Activated CD8-positive, alpha-beta T cell treated with anti-CD3 and anti-CD28 coated beads for 36 hours (primary cell): ENCODE results near the gene MED6. TPM values are rescaled to one million over a fixed set of nuclear protein-coding genes. Genes with fewer than 3 reads are reported as not detected.

ENCODE experiments used
- ATAC-seq: fragments of 200-7000 bp; cut with Tn5 transposase; one replicate; pipeline ENCODE4 v1.10.0; 2021; ENCODE audit warnings: mild to moderate bottlenecking, moderate library complexity
- CTCF ChIA-PET: fragments of 350-600 bp; sonication (Branson Sonifier 250); formaldehyde crosslinking; loops from one replicate; lab custom pipeline; 2021; ENCODE audit warnings: antibody characterized with exemption; lab: Charles Lee
- POLR2A ChIA-PET: fragments of 350-600 bp; sonication (Branson Sonifier 250); formaldehyde crosslinking; loops from one replicate; lab custom pipeline; 2021; ENCODE audit warnings: antibody characterized with exemption; lab: Charles Lee
- DNase-seq: peaks from one replicate; pipeline ENCODE4 v3.0.0-alpha.2; 2020
- H3K27ac Mint-ChIP-seq: one replicate; pipeline ENCODE4 v1.8.0; 2021; ENCODE audit warnings: mild to moderate bottlenecking, mixed read lengths
- H3K27me3 Mint-ChIP-seq: one replicate; pipeline ENCODE4 v1.8.0; 2021; ENCODE audit warnings: mixed read lengths
- H3K36me3 Mint-ChIP-seq: one replicate; pipeline ENCODE4 v1.8.0; 2021; ENCODE audit warnings: low read depth, mixed read lengths
- H3K4me1 Mint-ChIP-seq: one replicate; pipeline ENCODE4 v1.8.0; 2021; ENCODE audit warnings: low read depth, mixed read lengths
- H3K4me3 Mint-ChIP-seq: one replicate; pipeline ENCODE4 v1.8.0; 2021; ENCODE audit warnings: mild to moderate bottlenecking, moderate library complexity, mixed read lengths
- H3K9me3 Mint-ChIP-seq: one replicate; pipeline ENCODE4 v1.8.0; 2021; ENCODE audit warnings: mixed read lengths
- CTCF ChIP-seq: fragments of 200-600 bp; IDR thresholded peaks from one replicate; pipeline ENCODE4 v1.8.0; 2022; ENCODE audit warnings: antibody characterized with exemption, mild to moderate bottlenecking
- intact Hi-C: fragments of 100-400 bp; cut with micrococcal nuclease; formaldehyde crosslinking; loops from one replicate; pipeline ENCODE4 v1.10.0; 2022
- total RNA-seq, 2 experiments: library from RNA; stranded (reverse); gene quantifications; one replicate each; pipeline ENCODE4 v1.2.3, GENCODE V29; 2021

MED6 gene
- total RNA-seq, result 10 to 100 TPM; 49.2 to 49.3 TPM

GRCh38 chr14:70600382-70601157 is at the start of gene MED6:
Gene MED6, minus strand, starts transcription at chr14:70600655. Its CDS starts 18 bp downstream, at chr14:70600637.
- H3K27me3 Mint-ChIP-seq, result peaks cover 2% of the 10 kb centered on the region
- intact Hi-C loops, result no loop called here
- peaks cover 4% of the 10 kb centered on the region for H3K36me3 Mint-ChIP-seq

GRCh38 chr14:70649803-70650202 is 49.3 kb upstream of the MED6 start:
- no peak for DNase-seq
- Mint-ChIP-seq H3K9me3 (no peaks in the 10 kb centered on the region), H3K36me3 (peaks cover 29% of the 10 kb centered on the region), H3K4me1 (peaks cover 83% of the 10 kb centered on the region), H3K4me3 (no peak overlapping the region), H3K27me3 (no peaks in the 10 kb centered on the region), H3K27ac (peak overlapping the region; percentile 64)
- intact Hi-C loops, result loop anchor here (10.0 kb wide), 1 partner anchor 165 kb away; no protein-coding TSS in a partner anchor
- no peak for TF ChIP-seq CTCF
- POLR2A ChIA-PET, result interaction anchor here (1.1 to 1.3 kb wide), 2 partner anchors 9 to 16 kb away, joined by 3 read pairs; no protein-coding TSS in a partner anchor
- CTCF ChIA-PET, result no interaction called here
- no peak for ATAC-seq

More at GRCh38 chr14:70600382-70601157, at the start of gene MED6:
- ATAC-seq (peak; percentile 100), DNase-seq (peak; percentile 96)
- no peak for TF ChIP-seq CTCF
- CTCF ChIA-PET, result interaction anchor here (1.8 to 2.9 kb wide), 3 partner anchors 20 to 217 kb away, joined by 4 to 17 read pairs (median 7); no protein-coding TSS in a partner anchor
- H3K4me3 Mint-ChIP-seq, result peak within 1 kb of the TSS; percentile 99
- peaks cover 26% of the 10 kb centered on the region for H3K4me1 Mint-ChIP-seq
- H3K9me3 Mint-ChIP-seq, result no peaks in the 10 kb centered on the region
- H3K27ac Mint-ChIP-seq, result peak within 1 kb of the TSS; percentile 97
- POLR2A ChIA-PET, result interaction anchor here (0.7 to 1.4 kb wide), 5 partner anchors 11 to 114 kb away, joined by 3 to 4 read pairs (median 3); no protein-coding TSS in a partner anchor

- ATAC-seq (no peak), DNase-seq (no peak)
- H3K36me3 Mint-ChIP-seq, result peaks cover 27% of the 10 kb centered on the region
- POLR2A ChIA-PET, result interaction anchor here (1.4 kb wide), 1 partner anchor 9 kb away, joined by 5 read pairs; no protein-coding TSS in a partner anchor
- H3K27ac Mint-ChIP-seq, result no peak overlapping the region
- no peaks in the 10 kb centered on the region for H3K9me3 Mint-ChIP-seq
- CTCF ChIA-PET, result interaction anchor here (1.0 to 1.5 kb wide), 2 partner anchors 12 to 27 kb away, joined by 3 to 5 read pairs; no protein-coding TSS in a partner anchor
- peaks cover 82% of the 10 kb centered on the region for H3K4me1 Mint-ChIP-seq
- H3K27me3 Mint-ChIP-seq, result no peaks in the 10 kb centered on the region
- intact Hi-C loops, result loop anchor here (10.0 kb wide), 1 partner anchor 166 kb away; no protein-coding TSS in a partner anchor
- no peak overlapping the region for H3K4me3 Mint-ChIP-seq
- TF ChIP-seq CTCF, result no peak
Observed at GRCh38 chr14:70648346-70648745, 47.9 kb upstream of the MED6 start.

GRCh38 chr14:70646705-70647104 is 46.2 kb upstream of the MED6 start:
- Mint-ChIP-seq H3K27ac (peak overlapping the region; percentile 82), H3K36me3 (peaks cover 17% of the 10 kb centered on the region), H3K9me3 (no peaks in the 10 kb centered on the region), H3K4me3 (no peak overlapping the region), H3K27me3 (no peaks in the 10 kb centered on the region), H3K4me1 (peaks cover 66% of the 10 kb centered on the region)
- no peak for DNase-seq
- ChIA-PET POLR2A (interaction anchor here (1.1 to 1.5 kb wide), 3 partner anchors 8 to 17 kb away, joined by 3 to 10 read pairs (median 5); no protein-coding TSS in a partner anchor), CTCF (interaction anchor here (0.6 to 1.8 kb wide), 5 partner anchors 8 to 290 kb away, joined by 3 to 7 read pairs (median 3); no protein-coding TSS in a partner anchor)
- no peak for TF ChIP-seq CTCF
- intact Hi-C loops, result loop anchor here (10.0 kb wide), 1 partner anchor 168 kb away; no protein-coding TSS in a partner anchor
- no peak for ATAC-seq
